A549 (cell line): ENCODE results near the gene TLR5. TPM values are rescaled to one million over a fixed set of nuclear protein-coding genes. Genes with fewer than 3 reads are reported as not detected.

ENCODE experiments used
- ATAC-seq, 2 experiments: fragments of 200-7000 bp in 1 of 2; fragments of >200 bp in 1 of 2; cut with Nextera tagmentation in 1 of 2; cut with Tn5 transposase in 1 of 2; 3 replicates each; pipeline versions ENCODE4 v1.8.0 to v1.9.1; 2018 to 2020; ENCODE audit warnings: mild to moderate bottlenecking in 1 of 2, moderate library complexity in 1 of 2
- CTCF ChIA-PET: fragments of 300-600 bp; sonication (Branson Sonifier 250); formaldehyde crosslinking; extraction: SDS; loops from one replicate; lab custom pipeline; 2021; ENCODE audit warnings: antibody characterized with exemption, inconsistent platforms; lab: Yijun Ruan, JAX
- POLR2A ChIA-PET: fragments of 350-600 bp; formaldehyde crosslinking; extraction: SDS; loops from one replicate; lab custom pipeline; 2021; ENCODE audit warnings: antibody characterized with exemption, inconsistent platforms; lab: Yijun Ruan, JAX
- DNase-seq, 2 experiments: peaks; one replicate each; pipeline versions ENCODE4 v3.0.0 to v3.0.0-alpha.2; 2011 to 2016; ENCODE audit warnings: low read depth in 1 of 2, low spot score in 1 of 2
- FAIRE-seq: peaks from 2 replicates; lab custom pipeline; 2011; peaks lifted over from hg19 to GRCh38; lab: Jason Lieb, UNC
- H3K27ac ChIP-seq, 2 experiments: fragments of >200 bp; sonication (Bioruptor Twin); formaldehyde crosslinking; 3 replicates each; pipeline ENCODE4 v1.5.1; 2016 to 2017
- H3K4me1 ChIP-seq: fragments of >200 bp; sonication (Bioruptor Twin); formaldehyde crosslinking; 3 replicates; pipeline ENCODE4 v1.6.1; 2016
- H3K4me2 ChIP-seq: fragments of >200 bp; sonication (Bioruptor Twin); formaldehyde crosslinking; 3 replicates; pipeline ENCODE4 v1.6.1; 2016
- H3K4me3 ChIP-seq: fragments of >200 bp; sonication (Bioruptor Twin); formaldehyde crosslinking; 3 replicates; pipeline ENCODE4 v1.5.1; 2016
- H3K9me3 ChIP-seq: fragments of >200 bp; sonication (Bioruptor Twin); formaldehyde crosslinking; 3 replicates; pipeline ENCODE4 v1.6.1; 2016
- ATOH8 ChIP-seq: fragments of 250-450 bp; sonication (Bioruptor Pico); IDR thresholded peaks from 2 replicates; pipeline ENCODE4 v1.5.0; 2020; ENCODE audit warnings: low read depth, mild to moderate bottlenecking, moderate library complexity
- BHLHE40 ChIP-seq: IDR thresholded peaks from 2 replicates; pipeline ENCODE4 v1.6.1; 2012; ENCODE audit warnings: low read depth, low read length, inconsistent platforms
- CBX2 ChIP-seq: fragments of 200-600 bp; sonication (generic); IDR thresholded peaks from 2 replicates; pipeline ENCODE4 v1.6.1; 2016; ENCODE audit warnings: low read depth, mild to moderate bottlenecking, borderline replicate concordance
- CBX8 ChIP-seq: fragments of 200-600 bp; sonication (generic); IDR thresholded peaks from 2 replicates; pipeline ENCODE4 v1.6.1; 2016
- CHD2 ChIP-seq: fragments of 150-350 bp; IDR thresholded peaks from 2 replicates; pipeline ENCODE4 v1.6.1; 2014; ENCODE audit warnings: low read length; ENCODE audit not compliant: partially characterized antibody
- E2F6 ChIP-seq: IDR thresholded peaks from 2 replicates; pipeline ENCODE4 v1.6.1; 2012; ENCODE audit warnings: low read depth, borderline replicate concordance
- EHMT2 ChIP-seq: fragments of 200-600 bp; sonication (generic); IDR thresholded peaks from 2 replicates; pipeline ENCODE4 v1.6.1; 2016; ENCODE audit warnings: antibody characterized with exemption, low read depth, mild to moderate bottlenecking, moderate library complexity
- ESRRA ChIP-seq: fragments of 150-350 bp; IDR thresholded peaks from 2 replicates; pipeline ENCODE4 v1.6.1; 2014; ENCODE audit warnings: mild to moderate bottlenecking, low read length, borderline replicate concordance
- HDAC2 ChIP-seq: fragments of 200-600 bp; sonication (generic); IDR thresholded peaks from 2 replicates; pipeline ENCODE4 v1.6.1; 2016
- HMGXB4 ChIP-seq: fragments of 250-450 bp; sonication (Bioruptor Pico); IDR thresholded peaks from 2 replicates; pipeline ENCODE4 v1.5.0; 2021; ENCODE audit warnings: mild to moderate bottlenecking, moderate library complexity, borderline replicate concordance
- HOXB5 ChIP-seq: fragments of 250-450 bp; sonication (Bioruptor Pico); IDR thresholded peaks from 2 replicates; pipeline ENCODE4 v1.5.0; 2020; ENCODE audit warnings: mild to moderate bottlenecking, moderate library complexity
- KDM1A ChIP-seq: fragments of 200-600 bp; sonication (generic); IDR thresholded peaks from 2 replicates; pipeline ENCODE4 v1.6.1; 2016; ENCODE audit warnings: low read depth, mild to moderate bottlenecking
- MAFK ChIP-seq: fragments of 450-650 bp; IDR thresholded peaks from 2 replicates; pipeline ENCODE4 v1.6.1; 2014; ENCODE audit not compliant: partially characterized antibody
- MYC ChIP-seq: IDR thresholded peaks from 2 replicates; pipeline ENCODE4 v1.6.1; 2012; ENCODE audit warnings: mild to moderate bottlenecking, inconsistent platforms, low read length, improper control_type of control experiment, borderline replicate concordance
- NFE2L2 ChIP-seq: fragments of 150-350 bp; conservative IDR thresholded peaks from 2 replicates; pipeline ENCODE4 v1.6.1; 2014; ENCODE audit warnings: low read length
- PBX3 ChIP-seq: IDR thresholded peaks from 2 replicates; pipeline ENCODE4 v1.6.1; 2012
- RCOR1 ChIP-seq: fragments of 150-350 bp; IDR thresholded peaks from 2 replicates; pipeline ENCODE4 v1.6.1; 2014; ENCODE audit warnings: antibody characterized with exemption, low read length, low read depth
- RNF2 ChIP-seq: fragments of 200-600 bp; sonication (generic); IDR thresholded peaks from 2 replicates; pipeline ENCODE4 v1.6.1; 2016; ENCODE audit warnings: low read depth, mild to moderate bottlenecking, antibody characterized with exemption, moderate library complexity, borderline replicate concordance
- SMC3 ChIP-seq: fragments of >200 bp; sonication (Bioruptor Twin); formaldehyde crosslinking; IDR thresholded peaks from 3 replicates; pipeline ENCODE4 v1.6.1; 2018; ENCODE audit warnings: inconsistent platforms
- TP53 ChIP-seq: fragments of 250-450 bp; sonication (Bioruptor Pico); IDR thresholded peaks from 2 replicates; pipeline ENCODE4 v1.5.0; 2021; ENCODE audit warnings: mild to moderate bottlenecking, moderate library complexity
- ZFP36 ChIP-seq: fragments of 450-650 bp; IDR thresholded peaks from 2 replicates; pipeline ENCODE4 v1.6.1; 2014; ENCODE audit warnings: borderline replicate concordance; ENCODE audit not compliant: partially characterized antibody
- WGBS: methylation state at CpG from one replicate; pipeline ENCODE4 v1.1.6; 2017; ENCODE audit errors: missing lambda C conversion rate; 5-methylcytosine and 5-hydroxymethylcytosine counted together
- polyA plus RNA-seq, 4 experiments: library from polyadenylated mRNA; depleted of rRNA in 3 of 4; stranded (reverse); fragments of >200 nt; fragmentation: RNase III in 1 of 4; extraction: RNeasy Plus Mini Kit Qiagen cat#74134 plus additional on column Dnase treatment in 1 of 4; gene quantifications; 2 replicates in 3 of 4; 3 replicates in 1 of 4; pipeline ENCODE4 v1.2.3, GENCODE V29; 2011 to 2017

Gene TLR5
- polyA plus RNA-seq, 2 of the 4 experiments (the other 2 are of a cell fraction): 0.22 to 1.3 TPM

GRCh38 chr1:223180731-223181321 lies 37.8 kb upstream of the TLR5 start:
- H3K4me3 ChIP-seq: no peak overlapping the region
- WGBS: 31% methylated on average over 5 of the region's 5 CpGs
- no peak for ATAC-seq
- no peak for TF ChIP-seq MAFK
- TF ChIP-seq TP53: no peak
- no peak for TF ChIP-seq KDM1A
- no peak for TF ChIP-seq NFE2L2
- TF ChIP-seq MYC: no peak
- no peak for TF ChIP-seq BHLHE40
- TF ChIP-seq PBX3: no peak
- no peak for TF ChIP-seq HOXB5 (CRISPR knock-in tag)
- TF ChIP-seq HDAC2: no peak
- no peak for DNase-seq
- H3K27ac ChIP-seq: no peak overlapping the region
- CTCF ChIA-PET: interaction anchor here (1.2 to 1.7 kb wide), 3 partner anchors 26 to 503 kb away, joined by 3 to 4 read pairs (median 4); no protein-coding TSS in a partner anchor
- H3K4me1 ChIP-seq: 0 out of 3 replicates have a peak, but pooled peaks cover 3% of the 10 kb centered on the region
- FAIRE-seq: no peak
- no peaks in the 10 kb centered on the region for H3K9me3 ChIP-seq
- POLR2A ChIA-PET: no interaction called here
- no peak overlapping the region for H3K4me2 ChIP-seq

GRCh38 chr1:223179786-223180185 lies 36.7 kb upstream of the TLR5 start:
- ChIA-PET CTCF (no interaction called here), POLR2A (no interaction called here)

GRCh38 chr1:223179280-223179679 lies 36.2 kb upstream of the TLR5 start:
- Histone ChIP-seq H3K9me3 (no peaks in the 10 kb centered on the region), H3K4me1 (0 out of 3 replicates have a peak, but pooled peaks cover 3% of the 10 kb centered on the region), H3K27ac (no peak overlapping the region), H3K4me3 (no peak overlapping the region), H3K4me2 (no peak overlapping the region)
- no peak for ATAC-seq
- no peak for TF ChIP-seq ZFP36
- 46% methylated on average over 3 of the region's 3 CpGs for WGBS
- POLR2A ChIA-PET: no interaction called here
- DNase-seq: no peak
- FAIRE-seq: no peak
- CTCF ChIA-PET: no interaction called here

More at GRCh38 chr1:223179786-223180185, 36.7 kb upstream of the TLR5 start:
- TF ChIP-seq SMC3: no peak
- DNase-seq (no peak), ATAC-seq (no peak), FAIRE-seq (no peak)
- no peak overlapping the region for H3K4me3 ChIP-seq
- WGBS: 0% methylated on average over 1 of the region's 1 CpG
- H3K4me1 ChIP-seq: 0 out of 3 replicates have a peak, but pooled peaks cover 3% of the 10 kb centered on the region
- H3K4me2 ChIP-seq: no peak overlapping the region
- no peak overlapping the region for H3K27ac ChIP-seq
- H3K9me3 ChIP-seq: no peaks in the 10 kb centered on the region

- Histone ChIP-seq H3K4me2 (peak overlapping the region; percentile 35; the same call in 2 of the 3 replicates), H3K9me3 (no peaks in the 10 kb centered on the region), H3K4me3 (no peak overlapping the region), H3K27ac (no peak overlapping the region), H3K4me1 (0 out of 3 replicates have a peak, but pooled peaks cover 3% of the 10 kb centered on the region)
- FAIRE-seq (no peak), ATAC-seq (no peak), DNase-seq (no peak)
- ChIA-PET CTCF (interaction anchor here (0.7 to 0.9 kb wide), 2 partner anchors 16 to 26 kb away, joined by 3 read pairs; no protein-coding TSS in a partner anchor), POLR2A (no interaction called here)
- TF ChIP-seq PBX3: no peak
- TF ChIP-seq KDM1A: no peak
- TF ChIP-seq ESRRA: no peak
- TF ChIP-seq RNF2: no peak
- TF ChIP-seq CBX8: no peak
- WGBS: 6% methylated on average over 5 of the region's 5 CpGs
These were observed 34.6 kb upstream of the TLR5 start for GRCh38 chr1:223177681-223178080.

- DNase-seq (no peak), FAIRE-seq (no peak), ATAC-seq (no peak)
- no peak overlapping the region for H3K27ac ChIP-seq
- no peak overlapping the region for H3K4me3 ChIP-seq
- H3K9me3 ChIP-seq: no peaks in the 10 kb centered on the region
- H3K4me2 ChIP-seq: no peak overlapping the region
- ChIA-PET CTCF (interaction anchor here (1.4 to 1.6 kb wide), 2 partner anchors 52 to 183 kb away, joined by 3 to 4 read pairs; no protein-coding TSS in a partner anchor), POLR2A (no interaction called here)
- 68% methylated on average over 3 of the region's 3 CpGs for WGBS
- H3K4me1 ChIP-seq: 0 out of 3 replicates have a peak, but pooled peaks cover 3% of the 10 kb centered on the region
- TF ChIP-seq RCOR1 (no peak), CBX8 (no peak), EHMT2 (no peak), HMGXB4 (CRISPR knock-in tag) (no peak), CBX2 (no peak), ESRRA (no peak), CHD2 (no peak), ATOH8 (CRISPR knock-in tag) (no peak), E2F6 (no peak)
These were observed 33.4 kb upstream of the TLR5 start for GRCh38 chr1:223176437-223176836.
